H1 (cell line): ENCODE results near the gene PLEKHA4. TPM values are rescaled to one million over a fixed set of nuclear protein-coding genes. Genes with fewer than 3 reads are reported as not detected.

ENCODE experiments used
- EZH2 ChIP-seq: fragments of 200-600 bp; sonication (generic); IDR thresholded peaks from 2 replicates; pipeline ENCODE4 v1.7.1; 2012; ENCODE audit warnings: low read depth, mild to moderate bottlenecking, moderate library complexity, low read length, inconsistent platforms; ENCODE audit not compliant: severe bottlenecking
- KDM5A ChIP-seq: fragments of 200-600 bp; IDR thresholded peaks from 2 replicates; pipeline ENCODE4 v1.7.1; 2012; ENCODE audit warnings: mild to moderate bottlenecking, low read length, inconsistent platforms, mixed read lengths
- MAX ChIP-seq: IDR thresholded peaks from 2 replicates; pipeline ENCODE4 v1.6.1; 2012; ENCODE audit warnings: inconsistent platforms
- polyA plus RNA-seq, 7 experiments: library from polyadenylated mRNA; depleted of rRNA in 3 of 7; stranded (reverse) in 5 of 7; unstranded in 2 of 7; fragments of >200 nt in 5 of 7; fragments of 200-250 nt in 2 of 7; gene quantifications; 1 replicate in 5 of 7; 2 replicates in 1 of 7; 4 replicates in 1 of 7; pipeline versions ENCODE4 v1.2.1 to v1.2.3, GENCODE V29; 2011 to 2013; ENCODE audit warnings: missing spikeins in 2 of 7, mixed read lengths in 2 of 7
- total RNA-seq: library from RNA; stranded (reverse); fragmentation: NEBNext Ultra II Directional; extraction: Animal tissue kit (Norgen Biotek cat#: 25700); gene quantifications from 2 replicates; pipeline ENCODE4 v1.2.1, GENCODE V29; 2021

PLEKHA4 gene
- total and polyA plus RNA-seq, 2 of the 8 experiments (the other 6 are each of a cell fraction or from before 2014, with no cell fraction given): 8.2 to 18.0 TPM

GRCh38 chr19:48845384-48845783 lies 23.0 kb downstream of the PLEKHA4 start (continued):
- no peak for TF ChIP-seq EZH2
- TF ChIP-seq KDM5A: no peak
- no peak for TF ChIP-seq MAX
